Measurements from ENCODE around the gene JPT2. TPM values are rescaled to one million over a fixed set of nuclear protein-coding genes. Genes with fewer than 3 reads are reported as not detected.
"Not testable (repeated sequence)": the region's sequence is repeated elsewhere in the genome, so short reads cannot be mapped to it uniquely, and the experiment has no call there.

Gene JPT2
- total RNA-seq, 1 donor from 2014 or later = 180 TPM

DNA sequence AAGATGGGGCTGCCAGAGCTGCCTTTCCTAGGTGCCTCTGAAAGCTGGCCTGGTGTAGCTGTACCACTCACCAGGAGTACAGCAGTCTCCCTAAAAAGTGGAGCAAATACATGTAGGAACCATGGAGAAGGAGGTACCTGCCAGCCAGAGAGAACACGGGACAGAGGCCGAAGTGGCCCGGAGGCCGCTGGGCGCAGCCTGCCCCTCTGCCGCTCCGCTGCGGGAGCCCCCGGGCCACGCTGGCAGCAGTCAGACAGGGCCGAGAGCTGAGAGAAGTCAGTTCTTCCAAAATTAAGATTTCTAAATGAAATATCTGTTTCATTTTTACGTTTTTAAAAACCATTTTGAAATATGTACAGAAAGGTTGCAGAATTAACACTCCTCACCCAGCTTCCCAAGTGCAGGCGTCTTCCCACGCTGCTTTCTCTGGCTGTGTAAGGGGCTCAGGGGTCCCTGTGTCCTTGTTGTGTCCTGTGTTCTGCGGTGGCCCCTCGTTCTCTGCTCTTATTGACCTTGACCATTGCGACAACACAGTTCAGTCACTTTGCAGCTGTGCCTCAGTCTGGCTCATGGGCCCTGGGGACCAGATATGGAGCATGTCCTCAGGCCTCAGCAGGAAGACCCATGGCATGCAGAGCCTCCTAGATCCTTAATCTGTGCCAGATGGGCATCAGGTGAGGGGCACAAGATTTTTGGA lies 32.9 kb downstream of the JPT2 start:
- Mint-ChIP-seq H3K9me3 (ENCODE audit: unreplicated experiment) (no peaks in the 10 kb centered on the region), H3K4me1 (ENCODE audit: unreplicated experiment) (peaks cover 33% of the 10 kb centered on the region), H3K27ac (ENCODE audit: unreplicated experiment) (no peak overlapping the region), H3K4me3 (ENCODE audit: unreplicated experiment) (no peak overlapping the region), H3K36me3 (ENCODE audit: low read depth, unreplicated experiment) (peaks cover 4% of the 10 kb centered on the region), H3K27me3 (ENCODE audit: unreplicated experiment) (peaks cover 11% of the 10 kb centered on the region)
- no peak for TF ChIP-seq CTCF (IDR thresholded peaks at IDR 0.05; ENCODE audit: unreplicated experiment)
- DNase-seq (ENCODE audit: low spot score) = no peak

- DNase-seq (ENCODE audit: low spot score) = no peak
- H3K27ac Mint-ChIP-seq (ENCODE audit: unreplicated experiment) = no peak overlapping the region
- TF ChIP-seq CTCF (IDR thresholded peaks at IDR 0.05; ENCODE audit: unreplicated experiment) = no peak
- peaks cover 2% of the 10 kb centered on the region for H3K27me3 Mint-ChIP-seq (ENCODE audit: unreplicated experiment)
- no peaks in the 10 kb centered on the region for H3K9me3 Mint-ChIP-seq (ENCODE audit: unreplicated experiment)
- H3K36me3 Mint-ChIP-seq (ENCODE audit: low read depth, unreplicated experiment) = no peaks in the 10 kb centered on the region
- H3K4me1 Mint-ChIP-seq (ENCODE audit: unreplicated experiment) = peaks cover 24% of the 10 kb centered on the region
- no peak overlapping the region for H3K4me3 Mint-ChIP-seq (ENCODE audit: unreplicated experiment)
Observed at GRCh38 chr16:1712791-1713261, 34.7 kb downstream of the JPT2 start.

GRCh38 chr16:1713331-1713730 lies 35.3 kb downstream of the JPT2 start:
- DNase-seq (ENCODE audit: low spot score) = no peak
- Mint-ChIP-seq H3K27me3 (ENCODE audit: unreplicated experiment) (peaks cover 1% of the 10 kb centered on the region), H3K9me3 (ENCODE audit: unreplicated experiment) (no peaks in the 10 kb centered on the region), H3K36me3 (ENCODE audit: low read depth, unreplicated experiment) (no peaks in the 10 kb centered on the region), H3K4me3 (ENCODE audit: unreplicated experiment) (peak overlapping the region; percentile 26), H3K27ac (ENCODE audit: unreplicated experiment) (no peak overlapping the region), H3K4me1 (ENCODE audit: unreplicated experiment) (peaks cover 22% of the 10 kb centered on the region)
- TF ChIP-seq CTCF (IDR thresholded peaks at IDR 0.05; ENCODE audit: unreplicated experiment) = no peak

DNA sequence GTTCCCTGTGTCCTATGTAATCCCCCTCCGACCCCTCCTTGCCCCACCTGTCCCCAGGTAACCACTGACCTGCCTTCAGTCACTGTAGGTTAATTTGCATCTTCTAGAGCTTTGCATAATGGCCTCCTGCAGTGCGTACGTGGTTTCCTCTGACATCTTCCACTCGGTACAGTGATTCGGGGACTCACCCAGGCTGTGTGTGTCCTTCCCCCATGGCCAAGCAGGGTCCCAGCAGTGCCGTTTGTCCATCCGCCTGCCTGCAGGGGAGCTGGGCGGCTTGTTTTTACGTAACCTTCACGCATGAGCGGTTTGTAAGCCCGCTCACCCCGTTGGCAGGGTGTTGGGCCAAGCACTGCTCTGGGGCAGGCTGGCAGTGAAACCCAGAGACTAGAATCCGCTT lies 35.9 kb downstream of the JPT2 start:
- Mint-ChIP-seq H3K27me3 (ENCODE audit: unreplicated experiment) (peaks cover 1% of the 10 kb centered on the region), H3K36me3 (ENCODE audit: low read depth, unreplicated experiment) (no peaks in the 10 kb centered on the region), H3K4me1 (ENCODE audit: unreplicated experiment) (peaks cover 22% of the 10 kb centered on the region), H3K27ac (ENCODE audit: unreplicated experiment) (no peak overlapping the region), H3K9me3 (ENCODE audit: unreplicated experiment) (no peaks in the 10 kb centered on the region), H3K4me3 (ENCODE audit: unreplicated experiment) (no peak overlapping the region)
- no peak for TF ChIP-seq CTCF (IDR thresholded peaks at IDR 0.05; ENCODE audit: unreplicated experiment)
- DNase-seq (ENCODE audit: low spot score) = no peak

DNA sequence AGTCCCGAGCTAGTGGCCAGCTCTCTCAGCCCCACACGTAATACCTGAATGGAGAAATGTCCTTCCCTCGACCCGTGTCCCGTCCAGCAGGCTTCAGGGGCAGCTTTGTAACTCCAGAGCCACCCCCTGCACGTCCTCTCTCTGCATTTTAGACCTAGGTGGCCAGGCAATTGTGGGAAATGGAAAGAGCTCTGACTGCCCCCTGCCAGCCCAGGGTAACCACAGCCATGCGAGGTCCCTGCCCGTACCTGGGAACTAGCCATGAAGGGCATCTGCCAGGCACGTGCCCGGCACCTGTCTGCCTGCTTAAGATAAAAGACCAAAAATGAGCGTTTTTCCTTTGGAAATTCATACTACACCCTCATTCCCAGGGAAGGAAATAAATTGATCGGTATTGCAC lies 37.1 kb downstream of the JPT2 start:
- Mint-ChIP-seq H3K4me3 (ENCODE audit: unreplicated experiment) (no peak overlapping the region), H3K9me3 (ENCODE audit: unreplicated experiment) (no peaks in the 10 kb centered on the region), H3K4me1 (ENCODE audit: unreplicated experiment) (peaks cover 22% of the 10 kb centered on the region), H3K27me3 (ENCODE audit: unreplicated experiment) (peaks cover 1% of the 10 kb centered on the region), H3K36me3 (ENCODE audit: low read depth, unreplicated experiment) (no peaks in the 10 kb centered on the region), H3K27ac (ENCODE audit: unreplicated experiment) (no peak overlapping the region)
- no peak for TF ChIP-seq CTCF (IDR thresholded peaks at IDR 0.05; ENCODE audit: unreplicated experiment)
- no peak for DNase-seq (ENCODE audit: low spot score)

- not testable (repeated sequence) for H3K27ac Mint-ChIP-seq (ENCODE audit: unreplicated experiment); H3K36me3 Mint-ChIP-seq (ENCODE audit: low read depth, unreplicated experiment); H3K4me3 Mint-ChIP-seq (ENCODE audit: unreplicated experiment); H3K9me3 Mint-ChIP-seq (ENCODE audit: unreplicated experiment); H3K27me3 Mint-ChIP-seq (ENCODE audit: unreplicated experiment); DNase-seq (ENCODE audit: low spot score)
- H3K4me1 Mint-ChIP-seq (ENCODE audit: unreplicated experiment) = peaks cover 18% of the 10 kb centered on the region
Observed at GRCh38 chr16:1718236-1718635, 40.2 kb downstream of the JPT2 start.

- not testable (repeated sequence) for H3K27ac Mint-ChIP-seq (ENCODE audit: unreplicated experiment); H3K9me3 Mint-ChIP-seq (ENCODE audit: unreplicated experiment); H3K4me1 Mint-ChIP-seq (ENCODE audit: unreplicated experiment); H3K36me3 Mint-ChIP-seq (ENCODE audit: low read depth, unreplicated experiment); DNase-seq (ENCODE audit: low spot score); H3K4me3 Mint-ChIP-seq (ENCODE audit: unreplicated experiment); H3K27me3 Mint-ChIP-seq (ENCODE audit: unreplicated experiment)
Observed at GRCh38 chr16:1719559-1720229, 41.6 kb downstream of the JPT2 start.
